Endothelial cell of umbilical vein (primary cell): ENCODE results near the gene ZNF680. TPM values are rescaled to one million over a fixed set of nuclear protein-coding genes. Genes with fewer than 3 reads are reported as not detected.

ENCODE experiments used
- BruUV-seq: library from RNA; stranded (reverse); fragments of 400-500 nt; replicated peaks from 2 replicates; lab custom pipeline; 2021; lab: Mats Ljungman, UMichigan
- CTCF ChIA-PET: fragments of 300-600, 350-600 bp; sonication (Branson Sonifier 250); formaldehyde crosslinking; loops from one replicate; lab custom pipeline; 2021; ENCODE audit warnings: antibody characterized with exemption, inconsistent platforms; lab: Charles Lee
- POLR2A ChIA-PET: fragments of 300-600, 350-600 bp; sonication (Branson Sonifier 250); formaldehyde crosslinking; loops from one replicate; lab custom pipeline; 2021; ENCODE audit warnings: antibody characterized with exemption, inconsistent platforms; lab: Charles Lee
- DNase-seq: peaks from one replicate; pipeline ENCODE4 v3.0.0-alpha.2; 2011; ENCODE audit warnings: low read depth, low spot score
- FAIRE-seq: peaks from 2 replicates; lab custom pipeline; 2011; peaks lifted over from hg19 to GRCh38; lab: Jason Lieb, UNC
- H2AFZ ChIP-seq: 2 replicates; pipeline ENCODE4 v1.6.0; 2012; ENCODE audit warnings: low read depth, low read length, control low read depth, inconsistent platforms
- H3K27ac ChIP-seq: 2 replicates; pipeline ENCODE4 v1.5.1; 2011; ENCODE audit warnings: low read depth, mild to moderate bottlenecking, control low read depth, low read length, moderate library complexity; ENCODE audit not compliant: insufficient read depth
- H3K27me3 ChIP-seq, 2 experiments: 2 replicates each; pipeline versions ENCODE4 v1.6.0 to v1.6.1; 2011; ENCODE audit warnings: low read length in 2 of 2, mixed read lengths in 1 of 2; ENCODE audit not compliant: control insufficient read depth in 2 of 2, insufficient read depth in 2 of 2
- H3K36me3 ChIP-seq, 2 experiments: 2 replicates in 1 of 2; 3 replicates in 1 of 2; pipeline ENCODE4 v1.5.1; 2011; ENCODE audit warnings: low read length in 2 of 2, mild to moderate bottlenecking in 1 of 2, moderate library complexity in 1 of 2; ENCODE audit not compliant: control insufficient read depth in 2 of 2, insufficient read depth in 2 of 2; ENCODE audit errors: extremely low read depth in 1 of 2
- H3K4me1 ChIP-seq: 3 replicates; pipeline ENCODE4 v1.5.1; 2011; ENCODE audit warnings: mild to moderate bottlenecking, low read length; ENCODE audit not compliant: control insufficient read depth, insufficient read depth; ENCODE audit errors: extremely low read depth
- H3K4me2 ChIP-seq: 2 replicates; pipeline ENCODE4 v1.6.1; 2011; ENCODE audit warnings: low read length, control low read depth, mixed read lengths; ENCODE audit not compliant: insufficient read depth
- H3K4me3 ChIP-seq, 3 experiments: fragments of 200-600 bp in 1 of 3; sonication (generic), shearing (Covaris generic) in 1 of 3; replicated peaks in 1 of 3; 2 replicates each; pipeline ENCODE4 v1.5.1; 2011 to 2016; ENCODE audit warnings: control low read depth in 3 of 3, low read length in 3 of 3, mild to moderate bottlenecking in 2 of 3, inconsistent platforms in 1 of 3, low read depth in 1 of 3, moderate library complexity in 1 of 3; ENCODE audit not compliant: insufficient read depth in 1 of 3
- H3K79me2 ChIP-seq: 2 replicates; pipeline ENCODE4 v1.6.0; 2012; ENCODE audit warnings: low read length, inconsistent platforms; ENCODE audit not compliant: control insufficient read depth, insufficient read depth
- H3K9ac ChIP-seq: replicated peaks from 2 replicates; pipeline ENCODE3; 2011; ENCODE audit warnings: low read length, control low read depth; ENCODE audit not compliant: insufficient read depth; ENCODE audit errors: extremely low read depth
- H3K9me1 ChIP-seq: replicated peaks from 3 replicates; pipeline ENCODE4 v1.6.0; 2011; ENCODE audit warnings: mild to moderate bottlenecking, low read length; ENCODE audit not compliant: control insufficient read depth, insufficient read depth; ENCODE audit errors: extremely low read depth
- H3K9me3 ChIP-seq: replicated peaks from 2 replicates; pipeline ENCODE4 v1.5.1; 2012; ENCODE audit warnings: low read length, inconsistent platforms; ENCODE audit not compliant: control insufficient read depth, insufficient read depth
- H4K20me1 ChIP-seq: replicated peaks from 2 replicates; pipeline ENCODE3; 2011; ENCODE audit warnings: mild to moderate bottlenecking, low read length; ENCODE audit not compliant: control insufficient read depth, insufficient read depth; ENCODE audit errors: extremely low read depth
- EZH2 ChIP-seq: IDR thresholded peaks from 2 replicates; pipeline ENCODE4 v1.6.1; 2012; ENCODE audit warnings: borderline replicate concordance, low read depth, mild to moderate bottlenecking, moderate library complexity, low read length, inconsistent platforms; ENCODE audit not compliant: severe bottlenecking
- FOS ChIP-seq: IDR thresholded peaks from 2 replicates; pipeline ENCODE4 v1.6.1; 2011; ENCODE audit warnings: mild to moderate bottlenecking, low read length, moderate library complexity, borderline replicate concordance; ENCODE audit not compliant: insufficient read depth
- GATA2 ChIP-seq: IDR thresholded peaks from 2 replicates; pipeline ENCODE4 v1.7.0; 2011; ENCODE audit warnings: low read depth, mild to moderate bottlenecking, moderate library complexity, mixed read lengths, low read length; ENCODE audit not compliant: insufficient read length, insufficient read depth
- JUN ChIP-seq: IDR thresholded peaks from 2 replicates; pipeline ENCODE4 v1.6.1; 2011; ENCODE audit warnings: borderline replicate concordance, low read depth; ENCODE audit not compliant: insufficient read length, insufficient read depth
- MYC ChIP-seq: IDR thresholded peaks from one replicate; pipeline ENCODE4 v1.6.1; 2011; ENCODE audit warnings: mild to moderate bottlenecking, low read depth, low read length
- POLR2A ChIP-seq: IDR thresholded peaks from 2 replicates; pipeline ENCODE4 v1.6.1; 2012; ENCODE audit warnings: low read depth, mild to moderate bottlenecking, control low read depth, low read length
- dilution Hi-C: fragments of 300-500 bp; cut with MboI; formaldehyde crosslinking; loops from one replicate; pipeline ENCODE4 v1.15.0; 2019; ENCODE audit warnings: low sequenced_read_pairs; ENCODE audit not compliant: extremely low pct_ligation_motif_present
- intact Hi-C: fragments of 100-400 bp; cut with micrococcal nuclease; formaldehyde crosslinking; loops from one replicate; pipeline ENCODE4 v1.10.0; 2022
- polyA plus RNA-seq, 4 experiments: library from polyadenylated mRNA; depleted of rRNA in 3 of 4; stranded (reverse) in 3 of 4; unstranded in 1 of 4; fragments of >200 nt; gene quantifications; 2 replicates each; pipeline versions ENCODE4 v1.2.1 to v1.2.3, GENCODE V29; 2011 to 2012; ENCODE audit warnings: missing spikeins in 1 of 4
- total RNA-seq: library from RNA; stranded (reverse); gene quantifications from 2 replicates; pipeline ENCODE4 v1.2.3, GENCODE V29; 2021
- TF ChIP-seq, protein P1 (sequence below), 2 donors: IDR thresholded peaks; 1 replicate in 1 of 2; 2 replicates in 1 of 2; pipeline ENCODE4 v1.5.1; 2011; ENCODE audit warnings: low read length in 2 of 2, mild to moderate bottlenecking in 2 of 2, moderate library complexity in 2 of 2, control low read depth in 1 of 2, inconsistent platforms in 1 of 2, low read depth in 1 of 2; ENCODE audit not compliant: insufficient read depth in 1 of 2; ENCODE audit errors: extremely low read depth in 1 of 2
- TF ChIP-seq, protein P2 (sequence below): IDR thresholded peaks from 2 replicates; pipeline ENCODE4 v1.6.1; 2011; ENCODE audit not compliant: insufficient read depth, insufficient read length

The ZNF680 gene
- total and polyA plus RNA-seq, 2 donors (not counting 3 experiments of a cell fraction or from before 2014, with no cell fraction given), result 1.0 to 10.8 TPM

DNA sequence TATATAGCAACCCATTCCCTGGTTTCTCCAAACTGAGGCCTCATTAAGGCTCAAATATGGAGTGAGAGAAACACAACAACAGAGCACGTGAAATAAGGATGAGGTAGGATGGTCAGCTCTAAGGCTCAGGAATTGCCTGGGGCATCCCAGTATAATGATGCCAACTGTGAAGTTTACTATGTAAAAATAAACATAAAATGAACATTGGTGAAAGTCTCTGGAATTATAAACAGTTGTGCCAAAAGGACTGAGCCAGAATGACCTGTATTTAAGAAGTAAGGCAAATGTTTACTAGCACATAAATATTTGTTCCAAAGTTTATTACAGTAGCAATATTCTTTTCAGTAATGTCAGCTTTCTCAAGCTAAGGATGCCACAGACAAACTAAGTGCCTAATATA, 64.6 kb downstream of the ZNF680 start:
- H3K4me3 ChIP-seq, result no peak overlapping the region
- H3K79me2 ChIP-seq, result no peaks in the 10 kb centered on the region
- no peaks in the 10 kb centered on the region for H3K4me1 ChIP-seq
- H3K27ac ChIP-seq, result no peak overlapping the region
- H4K20me1 ChIP-seq, result no peaks in the 10 kb centered on the region
- CTCF ChIA-PET, result no interaction called here
- dilution Hi-C loops, result no loop called here
- H3K36me3 ChIP-seq, result no peaks in the 10 kb centered on the region
- no peak for DNase-seq
- TF ChIP-seq MYC (no peak), EZH2 (no peak), GATA2 (no peak), POLR2A (no peak)
- TF ChIP-seq, protein P1, sequence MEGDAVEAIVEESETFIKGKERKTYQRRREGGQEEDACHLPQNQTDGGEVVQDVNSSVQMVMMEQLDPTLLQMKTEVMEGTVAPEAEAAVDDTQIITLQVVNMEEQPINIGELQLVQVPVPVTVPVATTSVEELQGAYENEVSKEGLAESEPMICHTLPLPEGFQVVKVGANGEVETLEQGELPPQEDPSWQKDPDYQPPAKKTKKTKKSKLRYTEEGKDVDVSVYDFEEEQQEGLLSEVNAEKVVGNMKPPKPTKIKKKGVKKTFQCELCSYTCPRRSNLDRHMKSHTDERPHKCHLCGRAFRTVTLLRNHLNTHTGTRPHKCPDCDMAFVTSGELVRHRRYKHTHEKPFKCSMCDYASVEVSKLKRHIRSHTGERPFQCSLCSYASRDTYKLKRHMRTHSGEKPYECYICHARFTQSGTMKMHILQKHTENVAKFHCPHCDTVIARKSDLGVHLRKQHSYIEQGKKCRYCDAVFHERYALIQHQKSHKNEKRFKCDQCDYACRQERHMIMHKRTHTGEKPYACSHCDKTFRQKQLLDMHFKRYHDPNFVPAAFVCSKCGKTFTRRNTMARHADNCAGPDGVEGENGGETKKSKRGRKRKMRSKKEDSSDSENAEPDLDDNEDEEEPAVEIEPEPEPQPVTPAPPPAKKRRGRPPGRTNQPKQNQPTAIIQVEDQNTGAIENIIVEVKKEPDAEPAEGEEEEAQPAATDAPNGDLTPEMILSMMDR (IDR thresholded peaks at IDR 0.05; ENCODE audit: extremely low read depth in 1 of 2, insufficient read depth in 1 of 2, low read depth in 1 of 2, low read length in 2 of 2), result no peak
- intact Hi-C loops, result no loop called here
- H2AFZ ChIP-seq, result no peak overlapping the region
- H3K27me3 ChIP-seq, result no peaks in the 10 kb centered on the region
- H3K9ac ChIP-seq, result no peak overlapping the region
- FAIRE-seq, result no peak
- H3K9me3 ChIP-seq, result no peaks in the 10 kb centered on the region
- POLR2A ChIA-PET, result no interaction called here
- H3K9me1 ChIP-seq, result no peaks in the 10 kb centered on the region
- H3K4me2 ChIP-seq, result no peak overlapping the region
- BruUV-seq, result no TSS peak

DNA sequence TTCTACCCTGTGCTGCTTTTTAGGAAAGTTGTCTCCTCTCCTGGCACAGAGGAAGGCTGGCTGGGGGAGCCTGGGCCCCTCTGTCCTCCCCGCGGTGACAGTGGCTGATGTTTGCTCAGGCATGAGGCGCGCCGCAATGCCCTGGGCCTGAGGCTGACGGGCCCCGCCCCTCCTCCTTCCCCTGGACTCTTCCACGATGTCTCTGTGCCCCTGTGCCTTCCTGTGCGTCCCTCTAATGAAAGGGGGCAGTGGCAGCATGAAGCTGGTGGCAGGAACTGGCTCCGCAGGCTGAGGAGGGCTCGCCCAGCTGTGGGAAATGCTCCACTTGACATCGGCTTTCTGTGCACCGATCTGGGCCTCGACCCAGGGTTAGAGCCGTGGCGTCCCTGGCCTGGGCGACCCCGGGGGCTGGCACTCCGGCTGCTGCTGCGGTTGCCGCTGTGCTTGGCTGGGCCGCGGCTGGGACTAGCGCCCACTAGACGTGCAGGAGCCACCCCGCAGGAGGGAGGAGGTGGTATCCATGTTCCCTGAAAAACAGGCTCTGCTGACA, 67.9 kb downstream of the ZNF680 start:
- CTCF ChIA-PET, result no interaction called here

More for the DNA sequence above, 67.9 kb downstream of the ZNF680 start:
- Histone ChIP-seq H3K79me2 (no peaks in the 10 kb centered on the region), H3K4me2 (no peak overlapping the region), H3K9ac (no peak overlapping the region), H3K4me3 (no peak overlapping the region), H3K9me1 (no peaks in the 10 kb centered on the region), H3K4me1 (no peaks in the 10 kb centered on the region), H3K27ac (no peak overlapping the region), H3K9me3 (peaks cover 3% of the 10 kb centered on the region), H4K20me1 (no peaks in the 10 kb centered on the region), H3K27me3 (no peaks in the 10 kb centered on the region), H3K36me3 (no peaks in the 10 kb centered on the region), H2AFZ (no peak overlapping the region)
- POLR2A ChIA-PET, result no interaction called here
- BruUV-seq, result no TSS peak
- intact Hi-C loops, result no loop called here
- DNase-seq (no peak), FAIRE-seq (no peak)
- dilution Hi-C loops, result no loop called here
- TF ChIP-seq JUN, result no peak
- TF ChIP-seq FOS, result no peak
- TF ChIP-seq, protein P2, sequence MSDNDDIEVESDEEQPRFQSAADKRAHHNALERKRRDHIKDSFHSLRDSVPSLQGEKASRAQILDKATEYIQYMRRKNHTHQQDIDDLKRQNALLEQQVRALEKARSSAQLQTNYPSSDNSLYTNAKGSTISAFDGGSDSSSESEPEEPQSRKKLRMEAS, result no peak
- TF ChIP-seq, protein P1 (IDR thresholded peaks at IDR 0.05; ENCODE audit: extremely low read depth in 1 of 2, insufficient read depth in 1 of 2, low read depth in 1 of 2, low read length in 2 of 2), result no peak
- TF ChIP-seq MYC, result no peak
